ENCODE measurements around the gene ENTPD8.

Gene ENTPD8, protein sequence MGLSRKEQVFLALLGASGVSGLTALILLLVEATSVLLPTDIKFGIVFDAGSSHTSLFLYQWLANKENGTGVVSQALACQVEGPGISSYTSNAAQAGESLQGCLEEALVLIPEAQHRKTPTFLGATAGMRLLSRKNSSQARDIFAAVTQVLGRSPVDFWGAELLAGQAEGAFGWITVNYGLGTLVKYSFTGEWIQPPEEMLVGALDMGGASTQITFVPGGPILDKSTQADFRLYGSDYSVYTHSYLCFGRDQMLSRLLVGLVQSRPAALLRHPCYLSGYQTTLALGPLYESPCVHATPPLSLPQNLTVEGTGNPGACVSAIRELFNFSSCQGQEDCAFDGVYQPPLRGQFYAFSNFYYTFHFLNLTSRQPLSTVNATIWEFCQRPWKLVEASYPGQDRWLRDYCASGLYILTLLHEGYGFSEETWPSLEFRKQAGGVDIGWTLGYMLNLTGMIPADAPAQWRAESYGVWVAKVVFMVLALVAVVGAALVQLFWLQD

DNA sequence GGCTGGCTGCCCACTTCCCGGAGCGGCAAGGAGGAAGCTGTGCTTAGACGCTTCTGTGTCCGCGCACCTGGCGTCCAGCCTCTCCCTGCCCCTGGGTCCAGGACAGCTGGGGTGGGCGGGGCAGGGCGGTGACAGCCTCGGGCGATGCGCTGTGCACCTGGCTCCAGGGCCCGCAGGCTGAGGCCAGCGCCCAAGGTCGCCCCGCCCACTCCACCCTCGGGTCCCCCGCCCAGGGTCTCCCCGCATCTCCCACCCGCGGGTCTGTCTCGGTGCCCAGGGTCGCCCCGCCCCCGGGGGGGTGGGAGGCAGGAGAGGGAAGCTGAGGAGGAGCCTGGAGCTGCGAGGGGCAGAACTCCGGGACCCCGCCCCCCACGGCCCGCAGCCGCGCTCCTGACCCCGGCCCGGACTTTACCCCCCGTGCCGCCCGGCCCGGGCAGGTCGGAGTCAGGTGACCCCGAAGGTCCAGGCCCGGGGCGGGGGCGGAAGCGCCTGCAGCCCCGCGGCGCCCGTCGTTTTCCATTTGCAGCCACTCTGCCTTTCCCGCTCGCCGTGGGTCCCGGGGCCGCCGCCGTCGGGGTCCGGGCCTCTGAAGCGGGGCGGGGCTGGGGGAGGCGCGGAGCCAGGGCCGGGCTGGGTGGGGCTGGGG is at the start of gene ENTPD8:
TSS of gene ENTPD8 (minus strand) at position 69 of the 646 bp plus-strand sequence. CDS start 3,072 bp downstream, outside the sequence.
- Mint-ChIP-seq H3K27ac (no peak within 1 kb of the TSS), H3K27me3 (peaks cover 36% of the 10 kb centered on the region), H3K4me3 (peak within 1 kb of the TSS; percentile 68 to 79), H3K4me1 (peaks cover 26% of the 10 kb centered on the region), H3K9me3 (no peaks in the 10 kb centered on the region)
- ATAC-seq (peak; percentile 16), DNase-seq (no peak)

- Mint-ChIP-seq H3K4me1 (peaks cover 19% of the 10 kb centered on the region), H3K27ac (no peak overlapping the region), H3K27me3 (no peaks in the 10 kb centered on the region), H3K4me3 (no peak overlapping the region), H3K9me3 (no peaks in the 10 kb centered on the region)
- ATAC-seq = no peak
- no peak for DNase-seq
Measured at GRCh38 chr9:137490532-137491186, 49.5 kb upstream of the ENTPD8 start.

GRCh38 chr9:137488906-137489305 is 47.7 kb upstream of the ENTPD8 start:
- peaks cover 8% of the 10 kb centered on the region for H3K4me1 Mint-ChIP-seq
- peak overlapping the region in 1 of 2 donors; percentile 42 for H3K27ac Mint-ChIP-seq
- DNase-seq (no peak), ATAC-seq (no peak)
- no peaks in the 10 kb centered on the region for H3K27me3 Mint-ChIP-seq
- H3K4me3 Mint-ChIP-seq = no peak overlapping the region
- no peaks in the 10 kb centered on the region for H3K9me3 Mint-ChIP-seq

DNA sequence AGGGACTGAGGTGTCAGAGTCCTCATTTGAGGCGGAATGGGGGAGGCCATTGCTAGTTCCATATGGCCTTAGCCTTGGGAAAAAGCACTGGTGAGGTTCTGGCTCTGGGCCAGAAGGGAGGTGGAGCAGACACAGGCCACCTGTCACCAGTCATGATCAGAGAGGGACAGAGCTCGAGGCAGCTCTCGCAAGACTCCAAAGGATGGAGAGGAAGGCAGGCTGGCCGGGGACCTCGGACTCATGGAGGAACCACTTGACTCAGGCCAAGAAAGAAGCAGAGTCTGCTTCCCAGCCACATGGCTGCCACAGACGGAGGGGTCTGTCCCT is 47.1 kb upstream of the ENTPD8 start:
- H3K4me1 Mint-ChIP-seq = peaks cover 7% of the 10 kb centered on the region
- no peak overlapping the region for H3K4me3 Mint-ChIP-seq
- no peaks in the 10 kb centered on the region for H3K9me3 Mint-ChIP-seq
- ATAC-seq = no peak
- peak overlapping the region in 1 of 2 donors; percentile 19 for H3K27ac Mint-ChIP-seq
- DNase-seq = no peak
- no peaks in the 10 kb centered on the region for H3K27me3 Mint-ChIP-seq

GRCh38 chr9:137487454-137488326 is 46.5 kb upstream of the ENTPD8 start:
- Mint-ChIP-seq H3K27ac (peak overlapping the region in 1 of 2 donors; percentile 59), H3K9me3 (no peaks in the 10 kb centered on the region), H3K4me3 (no peak overlapping the region), H3K4me1 (peaks cover 7% of the 10 kb centered on the region), H3K27me3 (no peaks in the 10 kb centered on the region)
- DNase-seq = no peak
- no peak for ATAC-seq

DNA sequence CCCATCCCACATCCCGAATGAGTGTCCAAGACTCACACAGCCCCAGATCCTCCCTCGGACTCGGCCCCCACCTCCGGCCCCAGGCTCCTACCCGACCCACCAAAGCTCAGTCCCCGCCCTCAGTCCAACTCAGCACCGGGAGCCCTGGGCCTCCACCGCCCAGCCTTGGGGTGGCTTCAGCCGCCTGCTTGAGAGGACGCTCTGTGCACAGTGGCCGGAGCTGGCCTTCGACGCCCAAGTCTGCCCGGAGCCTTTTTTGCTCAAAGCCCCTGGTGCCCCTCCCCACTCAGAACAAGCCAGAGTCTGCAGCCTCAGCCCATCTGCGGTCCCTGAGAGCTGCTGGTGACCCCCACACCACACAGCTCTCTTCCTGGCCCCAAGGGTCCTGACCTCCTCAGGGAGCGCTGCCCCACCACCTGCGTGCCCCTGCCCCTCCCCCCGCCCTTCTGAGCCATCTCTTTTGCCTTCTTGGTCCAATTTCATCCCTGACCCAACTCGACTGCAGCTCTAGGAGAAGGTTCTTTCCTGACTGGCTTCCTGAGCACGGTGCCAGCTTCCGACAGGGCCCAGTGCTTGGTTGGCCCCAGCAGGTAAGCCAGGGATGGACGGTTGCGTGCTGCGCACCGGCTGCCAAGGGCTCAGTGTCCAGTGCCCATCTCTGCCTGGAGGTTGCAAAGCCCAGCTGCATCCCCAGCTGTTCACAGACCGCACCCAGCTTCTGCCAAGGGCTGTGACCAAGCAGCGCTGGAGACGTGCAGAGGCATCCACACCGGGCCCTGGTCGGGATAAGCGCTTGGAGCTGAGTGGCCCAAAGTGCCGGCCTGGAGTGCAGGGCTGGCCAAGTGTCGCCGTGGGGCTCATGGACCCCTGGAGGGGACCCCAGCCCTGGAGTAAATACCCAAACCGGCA is 45.6 kb upstream of the ENTPD8 start:
- H3K9me3 Mint-ChIP-seq = no peaks in the 10 kb centered on the region
- H3K27me3 Mint-ChIP-seq = no peaks in the 10 kb centered on the region
- H3K4me3 Mint-ChIP-seq = no peak overlapping the region
- DNase-seq (no peak), ATAC-seq (no peak)
- H3K4me1 Mint-ChIP-seq = peaks cover 13% of the 10 kb centered on the region
- no peak overlapping the region for H3K27ac Mint-ChIP-seq

- Mint-ChIP-seq H3K4me1 (peaks cover 19% of the 10 kb centered on the region), H3K27me3 (no peaks in the 10 kb centered on the region), H3K9me3 (no peaks in the 10 kb centered on the region), H3K27ac (no peak overlapping the region), H3K4me3 (no peak overlapping the region)
- ATAC-seq (no peak), DNase-seq (no peak)
Measured at GRCh38 chr9:137486141-137486490, 45.0 kb upstream of the ENTPD8 start.

DNA sequence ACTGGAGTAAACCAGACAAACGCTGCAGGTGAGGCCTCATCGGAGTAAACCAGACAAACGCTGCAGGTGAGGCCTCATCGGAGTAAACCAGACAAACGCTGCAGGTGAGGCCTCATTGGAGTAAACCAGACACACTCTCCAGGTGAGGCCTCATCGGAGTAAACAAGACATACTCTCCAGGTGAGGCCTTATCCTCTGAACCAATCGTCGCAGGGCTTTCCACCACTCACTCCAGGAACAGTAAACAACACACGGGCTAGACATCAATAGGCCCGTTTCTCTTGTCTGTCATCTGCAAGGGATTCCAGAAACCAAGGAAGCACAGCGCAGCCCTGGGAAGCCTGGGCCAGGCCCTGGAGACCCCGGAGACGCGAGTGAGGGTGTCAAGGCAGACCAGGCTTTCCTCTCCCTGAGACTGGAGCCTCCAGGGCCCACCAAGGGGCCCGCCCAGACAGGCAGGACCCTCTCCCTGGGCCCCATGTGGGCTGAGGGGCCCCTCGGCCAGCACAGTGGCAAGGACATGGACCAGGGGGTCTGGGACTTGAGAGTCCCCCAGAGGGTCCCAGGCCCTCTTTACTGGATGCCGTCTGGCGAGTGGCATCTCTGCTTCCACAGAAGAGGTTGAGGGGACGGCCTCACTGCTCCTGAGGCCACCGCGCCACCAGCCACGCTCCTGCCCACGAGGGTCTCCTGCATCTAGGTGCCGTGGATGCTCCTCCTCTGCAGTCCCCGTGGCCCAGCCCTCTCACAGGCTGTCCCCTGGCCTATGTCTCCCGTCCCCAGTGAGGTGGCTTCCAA is 44.4 kb upstream of the ENTPD8 start:
- H3K27me3 Mint-ChIP-seq = no peaks in the 10 kb centered on the region
- H3K27ac Mint-ChIP-seq = no peak overlapping the region
- DNase-seq = no peak
- peaks cover 14% of the 10 kb centered on the region for H3K4me1 Mint-ChIP-seq
- ATAC-seq = no peak
- no peaks in the 10 kb centered on the region for H3K9me3 Mint-ChIP-seq
- H3K4me3 Mint-ChIP-seq = no peak overlapping the region

DNA sequence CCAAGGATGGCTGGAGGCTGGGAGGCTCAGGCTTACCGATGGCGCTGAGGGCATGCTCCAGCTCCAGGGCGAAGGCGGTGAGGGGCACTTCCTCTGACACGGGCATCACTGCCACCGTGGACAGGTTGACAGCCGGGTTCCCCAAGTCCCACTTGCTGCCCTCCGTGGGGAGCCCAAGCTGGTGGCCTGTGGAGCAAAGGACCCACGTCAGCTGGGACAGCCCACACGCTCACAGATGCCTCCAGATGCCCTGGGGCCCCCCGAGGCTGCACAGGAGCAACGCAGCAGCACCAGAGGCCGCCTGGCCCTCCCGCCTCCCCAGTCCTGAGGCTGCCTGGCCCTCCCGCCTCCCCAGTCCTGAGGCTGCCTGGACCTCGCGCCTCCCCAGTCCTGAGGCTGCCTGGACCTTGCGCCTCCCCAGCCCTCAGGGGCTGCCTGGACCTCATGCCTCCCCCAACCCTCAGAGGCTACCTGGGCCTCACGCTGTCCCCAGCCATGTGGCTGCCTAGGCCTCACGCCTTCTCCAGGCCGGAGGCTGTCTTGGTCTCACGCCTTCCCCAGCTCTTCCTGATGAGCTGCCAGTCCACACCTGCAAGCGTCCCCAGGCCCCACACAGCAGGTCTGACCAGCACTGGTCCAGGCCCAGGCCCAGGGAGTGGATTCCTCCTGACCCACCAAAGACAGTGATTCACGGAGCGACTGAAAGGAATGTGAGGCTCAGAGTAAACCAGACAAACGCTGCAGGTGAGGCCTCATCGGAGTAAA is 43.6 kb upstream of the ENTPD8 start:
- Mint-ChIP-seq H3K9me3 (no peaks in the 10 kb centered on the region), H3K27ac (no peak overlapping the region), H3K4me3 (no peak overlapping the region), H3K27me3 (no peaks in the 10 kb centered on the region), H3K4me1 (peaks cover 13% of the 10 kb centered on the region)
- DNase-seq (no peak), ATAC-seq (no peak)

DNA sequence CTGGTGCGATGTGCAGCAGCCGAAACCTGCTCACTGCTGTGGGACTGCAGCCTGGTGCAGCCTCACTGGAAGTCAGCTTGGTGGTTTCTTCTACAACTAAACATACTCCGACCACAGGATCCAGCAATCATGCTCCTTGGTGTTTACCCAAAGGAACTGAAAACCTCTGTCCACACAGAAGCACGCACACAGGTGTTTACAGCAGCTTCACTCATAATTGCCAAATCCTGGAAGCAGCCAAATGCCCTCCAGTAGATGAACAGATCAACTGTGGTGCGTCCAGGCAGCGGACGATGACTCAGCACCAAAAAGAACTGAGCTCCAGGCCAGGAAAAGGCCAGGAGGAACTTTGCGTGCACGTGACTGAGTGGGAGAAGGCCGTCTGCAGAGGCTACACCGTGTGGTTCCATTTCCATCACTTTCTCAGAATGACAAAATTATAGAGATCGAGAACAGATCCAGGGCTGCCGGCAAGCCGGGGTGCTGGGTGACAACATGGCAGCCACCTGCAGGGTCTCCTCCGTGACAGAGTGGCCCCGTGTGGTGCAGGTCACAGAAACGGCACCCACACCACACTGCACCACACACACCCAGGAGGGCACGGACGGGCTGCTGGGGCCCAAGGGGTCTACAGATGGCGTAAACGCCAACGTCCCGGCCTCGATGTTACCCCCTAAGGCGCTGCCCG is 41.1 kb upstream of the ENTPD8 start:
- no peak overlapping the region for H3K4me3 Mint-ChIP-seq
- H3K27ac Mint-ChIP-seq = no peak overlapping the region
- H3K4me1 Mint-ChIP-seq = peaks cover 13% of the 10 kb centered on the region
- H3K27me3 Mint-ChIP-seq = no peaks in the 10 kb centered on the region
- no peaks in the 10 kb centered on the region for H3K9me3 Mint-ChIP-seq
- DNase-seq (peak in 1 of 2 donors; percentile 25), ATAC-seq (peak; percentile 75)

DNA sequence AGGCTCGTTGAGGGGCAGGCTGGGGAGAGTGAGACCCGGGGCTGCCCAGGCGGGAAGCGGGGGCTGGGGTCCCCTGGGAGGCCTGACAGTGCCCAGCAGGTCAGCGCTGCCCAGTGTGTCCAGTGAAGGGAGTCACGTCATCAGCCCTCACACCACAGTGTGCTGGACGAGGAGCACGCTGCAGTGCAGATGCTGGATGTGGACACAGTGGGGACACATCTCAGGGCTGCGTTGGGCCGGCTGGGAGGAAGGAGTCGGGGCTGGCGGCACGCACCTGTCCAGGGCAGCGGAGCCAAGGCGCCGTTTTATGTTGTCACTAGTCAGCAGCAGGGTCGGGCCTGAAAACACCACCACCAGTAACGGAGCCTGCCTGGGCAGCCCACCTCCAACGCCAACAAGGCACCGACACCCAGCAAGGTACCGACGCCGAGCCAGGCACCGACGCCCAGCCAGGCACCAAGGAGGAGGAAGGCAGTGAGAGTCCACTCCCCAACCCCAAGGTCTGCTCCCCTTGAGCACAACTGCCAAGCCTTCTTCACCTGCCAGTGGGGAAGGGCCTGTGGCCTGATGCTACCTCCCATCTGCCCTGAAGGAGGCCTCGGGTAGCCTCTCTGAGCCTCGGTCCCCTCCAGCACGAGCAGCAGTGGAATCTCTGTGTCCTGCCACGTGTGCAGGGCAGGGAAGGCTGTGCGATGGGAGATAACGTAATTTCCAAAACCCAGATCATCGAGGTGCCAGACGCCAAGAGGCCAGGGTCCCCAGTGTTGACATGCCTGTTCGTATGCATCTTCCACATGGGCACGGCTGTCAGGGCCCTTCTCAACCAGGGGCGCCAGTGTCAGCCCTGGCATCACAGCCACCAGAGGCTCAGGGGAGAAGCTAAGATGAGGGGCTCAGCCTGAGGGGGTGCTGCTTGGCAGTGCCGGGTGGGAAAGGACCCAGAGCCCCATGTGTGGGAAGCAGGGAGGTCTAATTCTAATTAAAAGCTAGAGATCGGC is 39.8 kb upstream of the ENTPD8 start:
- no peak overlapping the region for H3K4me3 Mint-ChIP-seq
- peaks cover 13% of the 10 kb centered on the region for H3K4me1 Mint-ChIP-seq
- H3K27me3 Mint-ChIP-seq = no peaks in the 10 kb centered on the region
- no peak overlapping the region for H3K27ac Mint-ChIP-seq
- no peak for DNase-seq
- peaks cover 4 to 6% of the 10 kb centered on the region in 2 donors for H3K9me3 Mint-ChIP-seq
- no peak for ATAC-seq
